AG04450 (cell line): ENCODE measurements around the gene TMEM238. TPM values are rescaled to one million over a fixed set of nuclear protein-coding genes. Genes with fewer than 3 reads are reported as not detected.
"Not testable (repeated sequence)": the region's sequence is repeated elsewhere in the genome, so short reads cannot be mapped to it uniquely, and the experiment has no call there.

ENCODE experiments used
- CTCF ChIA-PET: fragments of 300-600, 350-600 bp; formaldehyde crosslinking; extraction: SDS; loops from one replicate; lab custom pipeline; 2022; ENCODE audit warnings: antibody characterized with exemption, inconsistent platforms; lab: Charles Lee
- POLR2A ChIA-PET: fragments of 350-600 bp; formaldehyde crosslinking; extraction: SDS; loops from one replicate; lab custom pipeline; 2021; ENCODE audit warnings: antibody characterized with exemption, inconsistent platforms; lab: Yijun Ruan, JAX
- DNase-seq: peaks from one replicate; pipeline ENCODE4 v3.0.0-alpha.2; 2011; ENCODE audit warnings: low read depth, low spot score
- H3K27ac ChIP-seq: one replicate; pipeline ENCODE4 v1.5.1; 2012; ENCODE audit warnings: low read depth, low read length, control low read depth
- H3K27me3 ChIP-seq: one replicate; pipeline ENCODE4 v1.6.0; 2012; ENCODE audit warnings: low read length; ENCODE audit not compliant: control insufficient read depth, insufficient read depth
- H3K4me3 ChIP-seq: 2 replicates; pipeline ENCODE4 v1.5.1; 2011; ENCODE audit warnings: mild to moderate bottlenecking, low read depth, low read length, control low read depth
- H3K9me3 ChIP-seq: 2 replicates; pipeline ENCODE4 v1.5.1; 2012; ENCODE audit warnings: low read length; ENCODE audit not compliant: control insufficient read depth, insufficient read depth
- CTCF ChIP-seq: IDR thresholded peaks from 2 replicates; pipeline ENCODE4 v1.5.1; 2011; ENCODE audit warnings: low read depth, low read length, control low read depth, inconsistent platforms
- polyA plus RNA-seq: library from polyadenylated mRNA; depleted of rRNA; stranded (reverse); fragments of >200 nt; gene quantifications from 2 replicates; pipeline ENCODE4 v1.2.3, GENCODE V29; 2011

Gene TMEM238
- polyA plus RNA-seq, 1 experiment = not detected

- TF ChIP-seq CTCF = no peak
- no peak for DNase-seq
- H3K4me3 ChIP-seq = no peak overlapping the region
- CTCF ChIA-PET = no interaction called here
- H3K27ac ChIP-seq = no peak overlapping the region
- H3K9me3 ChIP-seq = no peaks in the 10 kb centered on the region; the same call in 1 of the 2 replicates
- POLR2A ChIA-PET = no interaction called here
- H3K27me3 ChIP-seq = peaks cover 16% of the 10 kb centered on the region
These were observed 42.0 kb upstream of the TMEM238 start for GRCh38 chr19:55426042-55426441.

GRCh38 chr19:55424518-55424917 is 40.4 kb upstream of the TMEM238 start:
- no peak overlapping the region for H3K4me3 ChIP-seq
- CTCF ChIA-PET = interaction anchor here (0.6 kb wide), 1 partner anchor 943 kb away, joined by 5 read pairs; no protein-coding TSS in a partner anchor
- no peak for DNase-seq
- no peak for TF ChIP-seq CTCF
- POLR2A ChIA-PET = no interaction called here
- H3K27ac ChIP-seq = no peak overlapping the region
- peaks cover 16% of the 10 kb centered on the region for H3K27me3 ChIP-seq
- H3K9me3 ChIP-seq = peaks cover 4% of the 10 kb centered on the region; the same call in 1 of the 2 replicates

- Histone ChIP-seq H3K27me3 (peaks cover 18% of the 10 kb centered on the region), H3K27ac (no peak overlapping the region), H3K9me3 (peaks cover 6% of the 10 kb centered on the region; the same call in 1 of the 2 replicates), H3K4me3 (no peak overlapping the region)
- ChIA-PET POLR2A (no interaction called here), CTCF (no interaction called here)
- no peak for DNase-seq
- no peak for TF ChIP-seq CTCF
These were observed 39.3 kb upstream of the TMEM238 start for GRCh38 chr19:55423225-55424005.

GRCh38 chr19:55421281-55421680 is 37.2 kb upstream of the TMEM238 start:
- not testable (repeated sequence) for H3K27ac ChIP-seq, H3K9me3 ChIP-seq, H3K4me3 ChIP-seq, DNase-seq
- POLR2A ChIA-PET = interaction anchor here (1.2 kb wide), 1 partner anchor 14 kb away, joined by 4 read pairs; no protein-coding TSS in a partner anchor
- H3K27me3 ChIP-seq = peaks cover 17% of the 10 kb centered on the region
- CTCF ChIA-PET = interaction anchor here (1.0 kb wide), 1 partner anchor 281 kb away, joined by 3 read pairs; no protein-coding TSS in a partner anchor

DNA sequence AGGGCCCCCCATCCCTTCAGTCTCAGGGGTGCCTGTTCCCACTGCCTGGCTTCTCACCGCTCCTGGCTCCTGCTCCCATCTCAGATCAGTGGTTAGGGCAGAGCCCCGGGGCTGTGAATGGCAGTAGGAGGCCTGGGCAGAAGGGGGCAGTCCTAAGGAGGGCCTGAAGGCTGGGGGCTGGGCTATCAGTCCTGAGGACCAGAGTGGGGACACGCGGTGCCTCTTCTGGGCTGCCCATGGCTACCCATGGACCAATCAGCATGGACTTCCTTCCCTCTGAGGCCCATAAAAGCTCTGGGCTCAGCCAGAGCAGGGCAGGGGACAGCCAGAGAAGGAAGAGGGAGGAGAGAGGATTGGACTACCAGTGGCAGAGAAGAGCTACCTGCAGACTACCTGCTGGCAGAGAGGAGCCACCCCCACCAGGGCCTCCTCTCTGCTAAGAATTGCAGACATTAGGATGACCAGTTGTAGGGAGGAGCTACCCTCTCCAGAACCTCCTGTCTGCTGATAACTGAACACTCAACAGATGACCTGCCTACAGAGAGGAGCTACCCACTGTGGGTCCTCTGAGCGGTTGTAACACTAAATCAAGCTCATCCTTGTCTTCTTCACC is 35.6 kb upstream of the TMEM238 start:
- Histone ChIP-seq H3K27ac (no peak overlapping the region), H3K27me3 (peaks cover 12% of the 10 kb centered on the region), H3K9me3 (peaks cover 6% of the 10 kb centered on the region; the same call in 1 of the 2 replicates), H3K4me3 (no peak overlapping the region)
- ChIA-PET POLR2A (interaction anchor here (1.2 to 2.3 kb wide), 2 partner anchors 12 to 13 kb away, joined by 4 to 11 read pairs; partner anchors contain the start of gene UBE2S), CTCF (interaction anchor here (1.1 to 3.6 kb wide), 6 partner anchors 17 to 331 kb away, joined by 4 to 62 read pairs (median 14); no protein-coding TSS in a partner anchor)
- TF ChIP-seq CTCF = no peak
- no peak for DNase-seq
